ENCODE results near the gene HIP1.
A peak's percentile ranks its signal among the peaks of the same experiment; 100 is the strongest.
"Not testable (repeated sequence)": the region's sequence is repeated elsewhere in the genome, so short reads cannot be mapped to it uniquely, and the experiment has no call there.

Gene HIP1

GRCh38 chr7:75738604-75738974, at the start of gene HIP1:
TSS of gene HIP1 (minus strand) at chr7:75738941. CDS start at chr7:75738920, 21 bp downstream.
- no peak for DNase-seq (ENCODE audit: low read depth)

GRCh38 chr7:75788154-75788847, 49.6 kb upstream of the HIP1 start:
- not testable (repeated sequence) for DNase-seq (ENCODE audit: low read depth)

GRCh38 chr7:75783058-75783457, 44.3 kb upstream of the HIP1 start:
- not testable (repeated sequence) for DNase-seq (ENCODE audit: low read depth)

GRCh38 chr7:75780647-75781273, 42.0 kb upstream of the HIP1 start:
- DNase-seq (ENCODE audit: low read depth): not testable (repeated sequence)

GRCh38 chr7:75779516-75779915, 40.8 kb upstream of the HIP1 start:
- DNase-seq (ENCODE audit: low read depth): not testable (repeated sequence)

- DNase-seq (ENCODE audit: low read depth): not testable (repeated sequence)
These were observed 40.3 kb upstream of the HIP1 start for GRCh38 chr7:75779035-75779434.

GRCh38 chr7:75776295-75776971, 37.7 kb upstream of the HIP1 start:
- DNase-seq (ENCODE audit: low read depth): peak; percentile 75

GRCh38 chr7:75773958-75774357, 35.2 kb upstream of the HIP1 start:
- DNase-seq (ENCODE audit: low read depth): peak; percentile 19

- DNase-seq (ENCODE audit: low read depth): peak; percentile 74
These were observed 33.6 kb upstream of the HIP1 start, which contains the start of gene CCL26 for GRCh38 chr7:75772081-75773077. TSS of gene CCL26 (minus strand) at chr7:75772211. CDS start at chr7:75772176, 35 bp downstream.

- DNase-seq (ENCODE audit: low read depth): peak; percentile 70
These were observed 32.5 kb upstream of the HIP1 start for GRCh38 chr7:75771224-75771623.

GRCh38 chr7:75762350-75762917, 23.7 kb upstream of the HIP1 start:
- peak; percentile 80 for DNase-seq (ENCODE audit: low read depth)

GRCh38 chr7:75761801-75762200, 23.1 kb upstream of the HIP1 start:
- DNase-seq (ENCODE audit: low read depth): not testable (repeated sequence)

- peak; percentile 64 for DNase-seq (ENCODE audit: low read depth)
These were observed 19.8 kb upstream of the HIP1 start for GRCh38 chr7:75758491-75758890.

- no peak for DNase-seq (ENCODE audit: low read depth)
These were observed 19.1 kb upstream of the HIP1 start for GRCh38 chr7:75757860-75758259.

GRCh38 chr7:75756991-75757676, 18.4 kb upstream of the HIP1 start:
- peak; percentile 46 for DNase-seq (ENCODE audit: low read depth)

- DNase-seq (ENCODE audit: low read depth): no peak
These were observed 17.7 kb upstream of the HIP1 start for GRCh38 chr7:75756206-75756990.

GRCh38 chr7:75743455-75743859, 4.7 kb upstream of the HIP1 start:
- DNase-seq (ENCODE audit: low read depth): peak; percentile 66

- no peak for DNase-seq (ENCODE audit: low read depth)
These were observed 2.2 kb upstream of the HIP1 start for GRCh38 chr7:75740846-75741497.
